ENCODE measurements around the gene CRCP.
"Not testable (repeated sequence)": the region's sequence is repeated elsewhere in the genome, so short reads cannot be mapped to it uniquely, and the experiment has no call there.

CRCP gene

DNA sequence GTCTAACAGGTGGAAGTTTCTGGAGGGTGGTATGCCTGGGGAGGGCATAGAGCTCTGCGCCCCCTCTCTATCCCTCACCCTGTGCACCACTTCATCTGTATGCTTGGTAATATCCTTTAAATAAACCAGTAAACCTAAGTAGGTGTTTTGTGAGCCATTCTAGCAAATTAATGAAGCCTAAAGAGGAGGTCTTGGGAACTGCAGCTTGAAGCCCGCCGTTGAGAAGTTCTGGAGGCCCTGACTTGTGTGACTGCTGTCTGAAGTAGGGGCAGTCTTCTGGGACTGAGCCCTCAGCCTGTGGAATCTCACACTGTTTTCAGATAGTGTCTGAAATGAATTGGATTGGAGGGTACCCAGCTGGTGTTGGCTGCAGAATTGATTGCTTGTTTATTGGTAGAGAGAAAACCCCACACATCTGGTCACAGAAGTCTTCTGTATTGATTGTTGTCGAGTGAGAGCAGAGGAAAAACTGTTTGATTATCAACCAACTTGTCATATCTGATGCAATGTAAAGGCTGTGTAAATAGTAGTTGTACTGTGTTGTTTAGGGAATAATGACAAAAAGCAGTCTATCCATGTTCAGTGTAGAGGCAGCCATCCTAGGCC is 4.7 kb downstream of the CRCP start:
- no peaks in the 10 kb centered on the region for H3K9me3 ChIP-seq (ENCODE audit: low read length)
- no peak overlapping the region; the same call in 1 of the 2 replicates for H3K9ac ChIP-seq (ENCODE audit: low read length)
- peaks cover 85% of the 10 kb centered on the region for H3K79me2 ChIP-seq (ENCODE audit: insufficient read depth, low read length)
- H3K27ac ChIP-seq (ENCODE audit: low read depth, low read length, poor library complexity, severe bottlenecking): peak overlapping the region; percentile 22
- H3K36me3 ChIP-seq (ENCODE audit: insufficient read depth, low read length): peaks cover 46% of the 10 kb centered on the region
- H2AFZ ChIP-seq (ENCODE audit: low read length): no peak overlapping the region
- peak overlapping the region; percentile 33; the same call in 1 of the 2 replicates for H3K4me2 ChIP-seq (ENCODE audit: low read length)
- H3K4me3 ChIP-seq (ENCODE audit: low read depth, low read length, poor library complexity, severe bottlenecking): no peak overlapping the region
- H3K4me1 ChIP-seq (ENCODE audit: insufficient read depth, low read length, severe bottlenecking): peaks cover 48% of the 10 kb centered on the region
- no peaks in the 10 kb centered on the region for H3F3A ChIP-seq (ENCODE audit: insufficient read depth, low read length)
- no peaks in the 10 kb centered on the region for H4K20me1 ChIP-seq (ENCODE audit: insufficient read depth, low read length)
- no peaks in the 10 kb centered on the region for H3K9me2 ChIP-seq (ENCODE audit: low read depth, low read length)
- H3K27me3 ChIP-seq (ENCODE audit: insufficient read depth, low read length): no peaks in the 10 kb centered on the region
- TF ChIP-seq, protein P1, sequence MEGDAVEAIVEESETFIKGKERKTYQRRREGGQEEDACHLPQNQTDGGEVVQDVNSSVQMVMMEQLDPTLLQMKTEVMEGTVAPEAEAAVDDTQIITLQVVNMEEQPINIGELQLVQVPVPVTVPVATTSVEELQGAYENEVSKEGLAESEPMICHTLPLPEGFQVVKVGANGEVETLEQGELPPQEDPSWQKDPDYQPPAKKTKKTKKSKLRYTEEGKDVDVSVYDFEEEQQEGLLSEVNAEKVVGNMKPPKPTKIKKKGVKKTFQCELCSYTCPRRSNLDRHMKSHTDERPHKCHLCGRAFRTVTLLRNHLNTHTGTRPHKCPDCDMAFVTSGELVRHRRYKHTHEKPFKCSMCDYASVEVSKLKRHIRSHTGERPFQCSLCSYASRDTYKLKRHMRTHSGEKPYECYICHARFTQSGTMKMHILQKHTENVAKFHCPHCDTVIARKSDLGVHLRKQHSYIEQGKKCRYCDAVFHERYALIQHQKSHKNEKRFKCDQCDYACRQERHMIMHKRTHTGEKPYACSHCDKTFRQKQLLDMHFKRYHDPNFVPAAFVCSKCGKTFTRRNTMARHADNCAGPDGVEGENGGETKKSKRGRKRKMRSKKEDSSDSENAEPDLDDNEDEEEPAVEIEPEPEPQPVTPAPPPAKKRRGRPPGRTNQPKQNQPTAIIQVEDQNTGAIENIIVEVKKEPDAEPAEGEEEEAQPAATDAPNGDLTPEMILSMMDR (IDR thresholded peaks at IDR 0.05; ENCODE audit: low read length): no peak
- no peak for TF ChIP-seq EZH2 (IDR thresholded peaks at IDR 0.05; ENCODE audit: borderline replicate concordance, low read length)

DNA sequence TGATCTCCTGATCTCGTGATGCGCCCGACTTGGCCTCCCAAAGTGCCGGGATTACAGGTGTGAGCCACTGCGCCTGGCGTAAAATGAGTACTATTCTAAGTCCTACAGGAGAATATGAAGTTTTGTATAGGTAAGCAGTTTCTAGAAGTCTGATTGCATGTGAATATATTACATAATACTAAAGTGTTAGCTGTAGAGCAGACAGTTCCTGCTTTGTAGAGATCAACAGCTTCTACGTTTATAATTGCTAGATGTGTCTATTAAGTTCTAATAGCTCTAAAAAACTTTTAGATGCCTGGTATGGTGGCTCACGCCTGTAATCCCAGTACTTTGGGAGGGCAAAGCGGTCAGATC is 8.5 kb downstream of the CRCP start:
- TF ChIP-seq EZH2 (IDR thresholded peaks at IDR 0.05; ENCODE audit: borderline replicate concordance, low read length): no peak
- TF ChIP-seq, protein P1 (IDR thresholded peaks at IDR 0.05; ENCODE audit: low read length): no peak
- H3K79me2 ChIP-seq (ENCODE audit: insufficient read depth, low read length): peaks cover 89% of the 10 kb centered on the region
- no peaks in the 10 kb centered on the region for H3K9me2 ChIP-seq (ENCODE audit: low read depth, low read length)
- no peak overlapping the region for H2AFZ ChIP-seq (ENCODE audit: low read length)
- no peaks in the 10 kb centered on the region for H3K27me3 ChIP-seq (ENCODE audit: insufficient read depth, low read length)
- no peaks in the 10 kb centered on the region for H3K9me3 ChIP-seq (ENCODE audit: low read length)
- no peak overlapping the region for H3K9ac ChIP-seq (ENCODE audit: low read length)
- no peak overlapping the region for H3K4me2 ChIP-seq (ENCODE audit: low read length)
- H4K20me1 ChIP-seq (ENCODE audit: insufficient read depth, low read length): no peaks in the 10 kb centered on the region
- H3K36me3 ChIP-seq (ENCODE audit: insufficient read depth, low read length): peaks cover 29% of the 10 kb centered on the region
- H3K4me1 ChIP-seq (ENCODE audit: insufficient read depth, low read length, severe bottlenecking): peaks cover 21% of the 10 kb centered on the region
- H3K27ac ChIP-seq (ENCODE audit: low read depth, low read length, poor library complexity, severe bottlenecking): no peak overlapping the region
- no peak overlapping the region for H3K4me3 ChIP-seq (ENCODE audit: low read depth, low read length, poor library complexity, severe bottlenecking)
- no peaks in the 10 kb centered on the region; the same call in 1 of the 2 replicates for H3F3A ChIP-seq (ENCODE audit: insufficient read depth, low read length)

DNA sequence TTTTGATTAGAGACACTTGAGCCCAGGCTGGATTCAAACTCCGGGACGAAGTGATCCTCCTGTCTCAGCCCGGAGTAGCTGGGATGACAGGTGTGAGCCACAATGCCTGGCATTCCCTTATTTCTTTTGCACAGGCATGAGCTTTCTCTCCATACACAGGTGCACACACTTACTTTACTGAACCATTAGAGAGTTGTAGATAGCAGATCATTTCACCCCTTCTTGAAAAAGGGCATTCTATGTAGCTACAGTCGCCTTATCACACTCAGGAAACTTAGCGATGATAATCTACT is 9.9 kb downstream of the CRCP start:
- H3K9me3 ChIP-seq (ENCODE audit: low read length); H3K27ac ChIP-seq (ENCODE audit: low read depth, low read length, poor library complexity, severe bottlenecking); H3F3A ChIP-seq (ENCODE audit: insufficient read depth, low read length); H3K27me3 ChIP-seq (ENCODE audit: insufficient read depth, low read length); H3K9me2 ChIP-seq (ENCODE audit: low read depth, low read length); H3K4me1 ChIP-seq (ENCODE audit: insufficient read depth, low read length, severe bottlenecking); H4K20me1 ChIP-seq (ENCODE audit: insufficient read depth, low read length); H3K9ac ChIP-seq (ENCODE audit: low read length); H2AFZ ChIP-seq (ENCODE audit: low read length); H3K4me3 ChIP-seq (ENCODE audit: low read depth, low read length, poor library complexity, severe bottlenecking); H3K4me2 ChIP-seq (ENCODE audit: low read length): not testable (repeated sequence)
- Histone ChIP-seq H3K79me2 (ENCODE audit: insufficient read depth, low read length) (peaks cover 81% of the 10 kb centered on the region), H3K36me3 (ENCODE audit: insufficient read depth, low read length) (peaks cover 17% of the 10 kb centered on the region)

- no peaks in the 10 kb centered on the region for H3K27me3 ChIP-seq (ENCODE audit: insufficient read depth, low read length)
- peaks cover 20% of the 10 kb centered on the region for H3K36me3 ChIP-seq (ENCODE audit: insufficient read depth, low read length)
- TF ChIP-seq EZH2 (IDR thresholded peaks at IDR 0.05; ENCODE audit: borderline replicate concordance, low read length): no peak
- TF ChIP-seq, protein P1 (IDR thresholded peaks at IDR 0.05; ENCODE audit: low read length): no peak
- no peaks in the 10 kb centered on the region for H3K9me3 ChIP-seq (ENCODE audit: low read length)
- H3K27ac ChIP-seq (ENCODE audit: low read depth, low read length, poor library complexity, severe bottlenecking): no peak overlapping the region
- H3K4me2 ChIP-seq (ENCODE audit: low read length): no peak overlapping the region
- peaks cover under 1% of the 10 kb centered on the region for H3K4me1 ChIP-seq (ENCODE audit: insufficient read depth, low read length, severe bottlenecking)
- no peaks in the 10 kb centered on the region; the same call in 1 of the 2 replicates for H3F3A ChIP-seq (ENCODE audit: insufficient read depth, low read length)
- H2AFZ ChIP-seq (ENCODE audit: low read length): no peak overlapping the region
- H3K9ac ChIP-seq (ENCODE audit: low read length): no peak overlapping the region
- H3K79me2 ChIP-seq (ENCODE audit: insufficient read depth, low read length): peaks cover 75% of the 10 kb centered on the region
- H3K4me3 ChIP-seq (ENCODE audit: low read depth, low read length, poor library complexity, severe bottlenecking): no peak overlapping the region
- H4K20me1 ChIP-seq (ENCODE audit: insufficient read depth, low read length): no peaks in the 10 kb centered on the region
- H3K9me2 ChIP-seq (ENCODE audit: low read depth, low read length): no peaks in the 10 kb centered on the region
These were observed 10.5 kb downstream of the CRCP start for GRCh38 chr7:66125052-66125694.

DNA sequence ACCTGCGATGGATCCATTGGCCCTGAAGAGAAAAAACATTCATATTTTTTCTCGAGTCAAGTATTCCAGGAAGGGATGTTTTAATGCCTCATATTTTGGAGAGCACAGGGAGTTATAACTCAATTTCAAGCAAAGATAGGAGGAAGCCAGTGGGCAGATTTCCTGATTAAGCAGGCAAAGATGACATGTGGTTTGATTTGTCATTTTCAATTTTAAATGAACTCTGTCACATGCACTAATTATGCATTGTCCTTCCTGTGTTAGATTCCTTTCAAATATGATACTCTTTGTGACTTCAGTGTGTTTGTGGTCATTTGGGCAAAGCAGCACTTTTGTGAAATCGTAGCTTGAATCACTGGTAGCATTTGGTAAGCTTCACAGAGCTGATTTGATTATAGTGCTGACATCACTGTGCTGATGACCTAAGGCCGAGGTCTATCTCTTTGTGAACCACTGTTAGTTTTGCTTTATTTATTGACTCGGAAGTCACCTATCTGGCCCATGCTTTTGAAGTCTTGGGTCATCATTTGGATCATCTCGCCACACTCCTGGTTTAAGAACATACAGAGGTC is 11.2 kb downstream of the CRCP start:
- H2AFZ ChIP-seq (ENCODE audit: low read length); H3K9me2 ChIP-seq (ENCODE audit: low read depth, low read length); H3K4me1 ChIP-seq (ENCODE audit: insufficient read depth, low read length, severe bottlenecking); H3F3A ChIP-seq (ENCODE audit: insufficient read depth, low read length); H3K27me3 ChIP-seq (ENCODE audit: insufficient read depth, low read length); H3K9ac ChIP-seq (ENCODE audit: low read length); H3K27ac ChIP-seq (ENCODE audit: low read depth, low read length, poor library complexity, severe bottlenecking); H4K20me1 ChIP-seq (ENCODE audit: insufficient read depth, low read length); H3K9me3 ChIP-seq (ENCODE audit: low read length); H3K4me3 ChIP-seq (ENCODE audit: low read depth, low read length, poor library complexity, severe bottlenecking); H3K4me2 ChIP-seq (ENCODE audit: low read length): not testable (repeated sequence)
- Histone ChIP-seq H3K36me3 (ENCODE audit: insufficient read depth, low read length) (peaks cover 25% of the 10 kb centered on the region), H3K79me2 (ENCODE audit: insufficient read depth, low read length) (peaks cover 69% of the 10 kb centered on the region)
